Stimulated activated naive CD8-positive, alpha-beta T cell treated with anti-CD3 and anti-CD28 coated beads, Interleukin-15, amount 100 ng/mL, for 72 hours (primary cell): ENCODE measurements around the gene OSBPL8.
"Not testable (repeated sequence)": the region's sequence is repeated elsewhere in the genome, so short reads cannot be mapped to it uniquely, and the experiment has no call there.

Source experiments
- ATAC-seq: fragments of 150-1000 bp; cut with Tn5 transposase; 2 replicates; pipeline ENCODE4 v1.10.0; 2021; ENCODE audit warnings: mild to moderate bottlenecking, moderate library complexity
- DNase-seq, 2 donors: peaks; one replicate each; pipeline ENCODE4 v3.0.0; 2021 to 2022
- H3K27ac Mint-ChIP-seq, 2 donors: one replicate each; pipeline ENCODE4 v1.8.0; 2022; ENCODE audit warnings: mild to moderate bottlenecking in 2 of 2, mixed read lengths in 2 of 2, moderate library complexity in 2 of 2
- H3K27me3 Mint-ChIP-seq: one replicate; pipeline ENCODE4 v1.8.0; 2022; ENCODE audit warnings: mixed read lengths
- H3K4me1 Mint-ChIP-seq: one replicate; pipeline ENCODE4 v1.8.0; 2022; ENCODE audit warnings: mild to moderate bottlenecking, mixed read lengths
- H3K4me3 Mint-ChIP-seq, 2 donors: one replicate each; pipeline ENCODE4 v1.8.0; 2022; ENCODE audit warnings: mild to moderate bottlenecking in 2 of 2, mixed read lengths in 2 of 2, moderate library complexity in 1 of 2
- H3K9me3 Mint-ChIP-seq, 2 donors: one replicate each; pipeline ENCODE4 v1.8.0; 2022; ENCODE audit warnings: mixed read lengths in 2 of 2

Gene OSBPL8

DNA sequence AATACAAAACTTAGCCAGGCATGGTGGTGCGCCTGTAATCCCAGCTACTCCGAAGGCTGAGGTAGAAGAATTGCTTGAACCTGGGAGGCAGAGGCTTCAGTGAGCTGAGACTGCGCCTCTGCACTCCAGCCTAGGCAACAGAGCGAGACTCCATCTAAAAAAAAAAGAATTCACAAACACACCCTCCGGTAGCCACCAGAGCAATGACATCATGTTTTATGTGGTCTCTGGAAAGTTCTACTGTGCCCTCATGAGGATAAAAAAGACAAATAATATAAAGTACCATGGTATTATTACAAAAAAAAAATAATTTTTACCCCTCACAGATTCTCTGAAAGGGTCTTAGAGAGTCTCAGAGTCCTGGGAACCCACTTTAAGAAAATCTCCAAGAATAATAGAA, 81.5 kb downstream of the OSBPL8 start:
- ATAC-seq, result no peak
- Mint-ChIP-seq H3K9me3 (no peaks in the 10 kb centered on the region), H3K4me1 (peaks cover 9% of the 10 kb centered on the region), H3K27me3 (no peaks in the 10 kb centered on the region), H3K27ac (no peak overlapping the region), H3K4me3 (no peak overlapping the region)
- DNase-seq, result no peak

DNA sequence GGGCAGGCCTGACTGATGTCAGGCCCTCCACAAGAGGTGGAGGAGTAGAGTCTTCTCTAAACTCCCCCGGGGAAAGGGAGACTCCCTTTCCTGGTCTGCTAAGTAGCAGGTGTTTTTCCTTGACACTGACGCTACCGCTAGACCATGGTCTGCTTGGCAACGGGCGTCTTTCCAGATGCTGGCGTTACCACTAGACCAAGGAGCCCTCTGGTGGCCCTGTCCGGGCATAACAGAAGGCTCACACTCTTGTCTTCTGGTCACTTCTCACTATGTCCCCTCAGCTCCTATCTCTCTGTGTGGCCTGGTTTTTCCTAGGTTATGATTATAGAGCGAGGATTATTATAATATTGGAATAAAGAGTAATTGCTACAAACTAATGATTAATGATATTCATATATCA, 86.7 kb downstream of the OSBPL8 start:
- DNase-seq, result peak in 1 of 2 donors; percentile 13
- H3K4me3 Mint-ChIP-seq, H3K27me3 Mint-ChIP-seq, H3K9me3 Mint-ChIP-seq, H3K4me1 Mint-ChIP-seq, H3K27ac Mint-ChIP-seq, ATAC-seq: not testable (repeated sequence)

DNA sequence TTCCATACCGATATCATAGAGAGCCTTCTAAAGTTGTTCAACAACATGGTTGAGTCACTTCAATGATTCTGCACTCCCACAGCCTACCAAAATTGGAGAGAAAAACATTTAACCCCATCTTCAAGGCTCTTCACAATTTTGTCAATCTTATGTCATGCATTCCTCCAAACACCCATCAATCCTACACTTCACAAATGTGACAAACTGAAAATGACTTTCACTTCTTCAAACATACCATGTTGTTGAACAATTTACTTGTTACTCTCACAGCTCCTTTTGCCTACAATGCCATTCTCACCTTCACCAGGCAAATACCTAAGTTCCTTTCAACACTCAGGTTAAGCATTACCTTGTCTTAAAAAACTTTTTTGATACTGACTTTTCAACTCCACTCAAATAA, 88.0 kb downstream of the OSBPL8 start:
- no peak for DNase-seq
- H3K27me3 Mint-ChIP-seq, result no peaks in the 10 kb centered on the region
- H3K4me1 Mint-ChIP-seq, result peaks cover 10% of the 10 kb centered on the region
- H3K9me3 Mint-ChIP-seq, result no peaks in the 10 kb centered on the region
- no peak for ATAC-seq
- H3K27ac Mint-ChIP-seq, result no peak overlapping the region
- H3K4me3 Mint-ChIP-seq, result no peak overlapping the region

DNA sequence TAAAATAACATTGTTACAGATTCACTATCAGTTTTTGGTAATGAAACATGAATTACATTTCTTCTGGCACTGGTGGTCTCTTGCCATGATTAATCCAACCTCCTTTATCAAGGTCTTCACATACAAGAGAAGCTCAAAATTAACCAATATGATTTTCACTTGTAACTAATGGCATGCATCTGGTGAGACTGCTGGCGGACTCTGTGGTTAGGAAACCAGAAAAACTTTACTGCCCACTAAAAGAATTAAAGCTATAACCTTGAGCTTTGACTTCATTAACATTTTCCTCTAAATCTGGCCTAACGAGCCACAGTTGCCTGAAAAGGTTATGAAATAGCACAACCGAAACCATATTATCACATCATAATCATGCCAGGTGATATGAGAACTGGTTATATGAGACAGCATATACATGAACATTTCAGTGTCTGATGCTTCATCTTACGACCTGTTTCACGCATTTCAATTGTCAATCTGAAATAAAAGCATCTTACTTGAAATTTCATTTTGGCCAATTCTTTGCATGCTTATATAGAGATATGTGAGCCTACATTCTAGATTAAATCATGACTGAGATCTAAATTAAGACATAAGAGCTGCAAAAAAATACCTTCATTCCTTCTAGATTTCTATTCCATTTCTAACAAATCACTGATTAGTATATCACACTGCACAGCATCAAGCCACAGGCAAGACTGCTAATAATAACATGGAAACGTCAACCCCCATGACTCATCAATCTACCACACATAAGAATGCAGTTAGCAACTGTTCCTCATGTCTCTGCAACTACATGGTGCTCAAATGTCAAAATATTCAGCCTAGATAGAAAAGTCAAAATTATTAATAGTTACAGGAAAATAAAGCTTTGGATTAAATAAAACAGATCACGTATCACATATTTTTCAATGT, 89.3 kb downstream of the OSBPL8 start:
- DNase-seq, result no peak
- no peak overlapping the region for H3K4me3 Mint-ChIP-seq
- H3K4me1 Mint-ChIP-seq, result peaks cover 10% of the 10 kb centered on the region
- H3K27ac Mint-ChIP-seq, result no peak overlapping the region
- no peaks in the 10 kb centered on the region for H3K9me3 Mint-ChIP-seq
- peak; percentile 87 for ATAC-seq
- H3K27me3 Mint-ChIP-seq, result no peaks in the 10 kb centered on the region

DNA sequence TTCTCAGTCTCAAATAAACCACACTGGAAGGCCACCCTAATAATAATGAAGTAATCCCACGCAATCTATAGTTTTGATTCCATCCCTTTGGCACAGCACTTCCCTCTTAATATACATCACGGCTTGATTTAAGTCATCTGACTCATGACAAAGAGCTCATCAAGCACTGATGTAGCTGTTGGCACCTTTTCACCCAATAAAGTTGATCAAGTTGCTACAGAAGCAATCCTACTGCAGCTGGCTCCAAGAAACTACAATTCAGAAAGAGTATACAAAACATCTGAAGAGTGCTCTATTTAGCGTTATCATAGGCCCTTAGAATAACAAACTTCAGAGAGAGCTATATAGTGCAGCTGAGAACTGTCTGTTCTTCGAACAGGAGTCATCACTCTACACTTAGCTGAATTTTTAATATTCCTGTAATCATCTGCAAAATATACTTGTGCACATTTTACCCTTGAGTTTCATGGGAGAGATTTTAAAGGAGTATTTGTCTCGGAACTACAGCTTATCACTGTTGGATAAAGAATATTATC, 94.9 kb downstream of the OSBPL8 start:
- DNase-seq (no peak), ATAC-seq (no peak)
- Mint-ChIP-seq H3K27me3 (no peaks in the 10 kb centered on the region), H3K27ac (no peak overlapping the region), H3K9me3 (no peaks in the 10 kb centered on the region), H3K4me3 (no peak overlapping the region), H3K4me1 (peaks cover 25% of the 10 kb centered on the region)

DNA sequence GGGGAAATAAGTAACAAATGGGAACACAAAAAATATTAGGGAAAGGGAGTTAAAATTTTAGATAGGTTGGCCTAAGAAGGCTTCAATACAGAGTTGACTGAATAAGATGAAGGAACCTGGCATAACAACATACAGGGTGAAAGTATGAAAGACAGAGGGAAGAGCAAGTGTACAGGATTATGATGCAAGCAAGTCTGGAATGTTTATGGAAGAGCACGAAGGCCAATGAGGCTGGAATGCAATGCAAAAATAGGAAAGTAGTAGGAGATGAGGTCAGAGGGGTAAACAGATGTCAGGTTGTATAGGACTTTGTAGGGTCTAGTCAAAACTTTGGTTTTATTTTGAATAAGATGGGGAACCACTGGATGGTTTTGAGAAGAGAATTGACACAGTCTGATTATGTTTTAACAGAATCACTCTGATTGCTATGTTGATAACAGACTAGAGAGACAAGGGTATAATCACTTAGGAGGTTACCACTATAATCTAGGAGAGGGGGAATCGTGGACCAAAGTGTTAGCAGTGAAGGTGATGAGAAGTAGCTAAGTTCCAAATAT, 96.8 kb downstream of the OSBPL8 start:
- no peaks in the 10 kb centered on the region for H3K9me3 Mint-ChIP-seq
- DNase-seq, result no peak
- H3K27ac Mint-ChIP-seq, result peak overlapping the region in 1 of 2 donors; percentile 0
- H3K4me1 Mint-ChIP-seq, result peaks cover 25% of the 10 kb centered on the region
- ATAC-seq, result no peak
- H3K27me3 Mint-ChIP-seq, result no peaks in the 10 kb centered on the region
- no peak overlapping the region for H3K4me3 Mint-ChIP-seq

DNA sequence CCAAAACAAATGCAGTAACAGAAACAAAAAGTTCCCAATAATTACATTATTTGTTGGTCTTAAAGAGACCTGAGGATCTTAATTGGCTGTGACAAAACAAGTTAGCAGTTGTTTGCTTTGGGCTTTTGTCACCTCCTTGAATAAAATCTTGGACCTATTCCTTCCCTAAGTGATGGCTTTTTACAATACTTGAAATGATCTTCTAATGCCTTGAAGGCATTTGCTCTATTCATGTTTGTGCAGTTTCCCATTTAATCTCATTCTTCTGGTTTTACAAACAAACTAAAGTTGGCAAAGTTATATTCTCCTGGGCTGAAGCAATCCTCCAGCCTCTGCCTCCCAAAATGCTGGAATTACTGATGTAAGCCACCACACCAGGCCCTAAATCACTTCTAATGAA, 98.8 kb downstream of the OSBPL8 start:
- Mint-ChIP-seq H3K9me3 (no peaks in the 10 kb centered on the region), H3K4me1 (peaks cover 22% of the 10 kb centered on the region), H3K27me3 (no peaks in the 10 kb centered on the region)

DNA sequence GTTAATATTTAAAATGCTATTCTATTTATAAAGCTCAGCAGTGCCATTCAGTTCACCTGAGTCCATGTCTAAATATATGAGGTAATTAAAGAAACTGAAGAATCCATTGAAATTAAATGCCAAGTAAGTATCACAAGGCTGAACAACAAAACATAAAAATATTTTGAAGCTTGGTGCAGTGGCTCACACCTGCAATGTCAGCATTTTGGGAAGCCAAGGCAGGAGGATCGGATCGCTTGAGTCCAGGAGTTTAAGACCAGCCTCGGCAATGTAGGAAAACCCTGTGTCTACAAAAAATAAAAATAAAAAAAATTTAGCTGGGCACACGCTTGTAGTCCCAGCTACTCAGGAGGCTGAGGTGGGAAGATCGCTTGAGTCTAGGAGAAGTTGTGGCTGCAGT, 101.8 kb downstream of the OSBPL8 start:
- ATAC-seq (no peak), DNase-seq (no peak)
- no peak overlapping the region for H3K27ac Mint-ChIP-seq
- no peak overlapping the region for H3K4me3 Mint-ChIP-seq
- H3K4me1 Mint-ChIP-seq, result peaks cover 25% of the 10 kb centered on the region
- H3K27me3 Mint-ChIP-seq, result no peaks in the 10 kb centered on the region
- no peaks in the 10 kb centered on the region for H3K9me3 Mint-ChIP-seq

More for the DNA sequence above, 98.8 kb downstream of the OSBPL8 start:
- ATAC-seq (no peak), DNase-seq (no peak)
- Mint-ChIP-seq H3K27ac (peak overlapping the region in 1 of 2 donors; percentile 19), H3K4me3 (no peak overlapping the region)

DNA sequence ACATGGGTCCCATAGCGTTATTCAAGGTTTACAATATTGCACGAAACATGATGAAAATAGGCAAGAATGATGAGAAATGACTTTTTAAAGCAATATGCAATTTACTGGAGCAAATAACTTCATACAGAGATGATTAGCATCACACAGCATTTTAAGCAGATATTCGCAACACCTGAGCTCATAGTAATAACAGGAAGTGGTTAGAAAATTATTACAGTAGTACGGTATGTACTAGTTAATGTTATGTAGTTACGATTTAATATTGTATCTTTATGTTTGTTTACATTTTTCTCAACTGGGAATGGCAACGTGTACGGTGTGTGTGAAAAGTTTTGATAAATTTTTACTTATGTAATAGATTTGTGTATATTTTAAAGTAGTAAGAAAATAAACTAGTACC, 102.6 kb downstream of the OSBPL8 start:
- no peak overlapping the region for H3K4me3 Mint-ChIP-seq
- no peak for ATAC-seq
- H3K4me1 Mint-ChIP-seq, result peaks cover 21% of the 10 kb centered on the region
- H3K9me3 Mint-ChIP-seq, result no peaks in the 10 kb centered on the region
- no peak for DNase-seq
- no peaks in the 10 kb centered on the region for H3K27me3 Mint-ChIP-seq
- no peak overlapping the region for H3K27ac Mint-ChIP-seq

DNA sequence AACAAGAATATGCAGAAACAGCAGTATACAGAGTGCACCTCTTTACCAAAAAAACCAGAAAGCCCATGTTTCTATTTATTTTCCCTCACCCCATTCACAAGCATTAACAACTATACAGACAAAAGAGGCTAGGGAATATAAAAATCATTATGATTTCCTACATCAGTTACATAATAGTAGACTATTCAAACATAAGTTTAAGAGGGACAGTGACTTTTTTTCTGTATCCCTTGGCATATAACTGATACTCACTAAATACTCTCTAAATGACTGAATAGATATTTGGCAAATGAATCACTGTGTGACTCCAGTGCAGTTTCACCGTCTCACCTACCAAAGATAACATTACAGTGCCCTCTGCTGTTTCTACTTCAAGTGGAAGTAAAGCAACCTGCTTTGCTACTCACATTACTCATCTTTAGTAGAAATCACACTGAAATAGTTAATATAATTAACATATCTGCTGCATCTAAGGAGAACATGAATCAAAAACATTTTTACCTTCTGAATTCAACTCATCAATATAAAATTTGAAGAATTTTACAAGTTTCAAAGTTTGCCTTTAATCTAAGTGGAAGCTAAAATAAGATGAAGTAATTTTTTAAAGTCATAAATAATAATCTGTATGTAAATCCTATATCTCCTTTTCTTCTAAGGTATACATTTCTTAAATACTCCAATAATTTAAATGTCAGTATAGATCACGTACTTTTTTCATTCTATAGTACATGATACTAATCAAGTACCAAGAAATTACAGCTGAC, 103.8 kb downstream of the OSBPL8 start:
- ATAC-seq (peak; percentile 100), DNase-seq (peak; percentile 18 to 42)
- Mint-ChIP-seq H3K27me3 (no peaks in the 10 kb centered on the region), H3K27ac (no peak overlapping the region), H3K4me1 (peaks cover 14% of the 10 kb centered on the region), H3K9me3 (no peaks in the 10 kb centered on the region), H3K4me3 (no peak overlapping the region)

DNA sequence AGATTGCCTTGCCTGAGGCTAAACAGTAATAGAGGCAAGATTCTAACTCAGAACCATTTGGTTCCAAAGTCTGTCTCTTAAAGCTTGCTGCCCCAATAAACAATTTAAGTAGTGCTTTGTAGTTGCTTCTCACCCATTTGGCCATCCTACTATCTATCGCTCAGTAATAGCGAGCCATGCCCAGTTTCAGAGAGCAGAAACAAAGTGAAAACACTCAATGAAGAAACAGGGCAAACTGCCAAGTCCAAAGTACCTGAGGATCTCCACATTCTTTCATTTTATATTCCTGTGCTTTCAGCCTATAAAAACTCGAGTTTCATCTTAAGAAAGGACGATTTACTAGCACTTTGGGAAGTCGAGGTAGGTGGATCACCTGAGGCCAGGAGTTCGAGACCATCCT, 108.0 kb downstream of the OSBPL8 start:
- no peaks in the 10 kb centered on the region for H3K27me3 Mint-ChIP-seq
- H3K9me3 Mint-ChIP-seq, result no peaks in the 10 kb centered on the region
- no peak overlapping the region for H3K27ac Mint-ChIP-seq
- ATAC-seq (no peak), DNase-seq (no peak)
- H3K4me3 Mint-ChIP-seq, result no peak overlapping the region
- H3K4me1 Mint-ChIP-seq, result peaks cover 8% of the 10 kb centered on the region

DNA sequence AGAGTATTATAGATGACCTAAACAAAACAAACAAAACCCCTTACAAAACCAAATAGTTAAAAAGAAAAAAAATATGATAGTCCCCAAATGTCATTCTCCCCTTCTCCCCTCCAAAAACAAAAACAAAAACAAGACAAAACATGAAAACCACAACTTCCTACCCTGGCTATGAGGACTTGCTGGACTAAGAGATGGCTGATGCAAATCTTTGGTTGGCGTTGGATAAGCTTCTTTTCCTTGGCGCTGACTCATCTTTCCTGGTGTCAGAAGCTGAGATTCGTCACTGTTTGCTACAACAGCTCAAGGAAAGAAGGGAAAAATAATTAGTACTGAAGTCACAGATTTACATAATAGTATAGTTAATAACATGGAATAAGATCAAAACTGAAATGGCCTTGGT, 108.9 kb downstream of the OSBPL8 start:
- DNase-seq, result no peak
- no peaks in the 10 kb centered on the region for H3K27me3 Mint-ChIP-seq
- no peaks in the 10 kb centered on the region for H3K9me3 Mint-ChIP-seq
- H3K27ac Mint-ChIP-seq, result no peak overlapping the region
- no peak overlapping the region for H3K4me3 Mint-ChIP-seq
- H3K4me1 Mint-ChIP-seq, result peaks cover 11% of the 10 kb centered on the region
- ATAC-seq, result no peak

DNA sequence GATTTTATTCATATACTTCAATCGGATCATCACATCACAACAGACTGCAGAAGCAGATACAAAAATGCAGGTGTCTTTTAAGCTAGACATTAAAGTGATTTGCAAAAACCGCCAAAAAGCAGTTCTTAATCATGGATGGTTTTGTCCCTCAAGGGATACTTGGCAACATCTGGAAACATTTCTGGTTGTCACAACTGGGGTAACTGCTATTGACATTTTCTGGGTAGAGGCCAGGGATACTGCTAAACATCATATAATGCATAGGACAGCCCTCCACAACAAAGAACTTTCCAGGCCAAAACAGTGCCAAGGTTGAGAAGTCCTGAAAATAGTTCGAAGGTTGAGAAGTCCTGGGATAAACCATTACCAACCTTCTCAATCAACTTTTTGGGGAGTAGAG, 109.6 kb downstream of the OSBPL8 start:
- ATAC-seq, result no peak
- H3K27me3 Mint-ChIP-seq, result no peaks in the 10 kb centered on the region
- H3K9me3 Mint-ChIP-seq, result no peaks in the 10 kb centered on the region
- H3K4me1 Mint-ChIP-seq, result peaks cover 12% of the 10 kb centered on the region
- no peak overlapping the region for H3K27ac Mint-ChIP-seq
- no peak overlapping the region for H3K4me3 Mint-ChIP-seq
- DNase-seq, result no peak

DNA sequence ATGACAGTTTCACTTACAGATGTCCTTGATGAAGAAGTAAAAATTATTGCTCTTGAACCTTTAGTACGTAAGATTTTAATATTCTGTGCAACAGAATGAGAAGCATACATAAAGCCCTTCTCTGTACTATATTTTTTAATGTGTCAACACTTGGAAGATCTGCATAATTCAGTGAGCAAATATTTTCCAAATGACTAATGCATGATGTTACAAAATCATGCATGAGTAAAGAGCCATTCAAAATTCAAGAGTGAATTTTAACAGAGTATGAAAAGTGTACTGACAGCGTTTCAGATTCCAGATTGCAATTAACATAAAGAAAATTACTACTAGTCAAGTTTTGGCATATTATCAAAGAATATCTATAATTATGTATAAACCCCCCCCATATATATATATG, 110.0 kb downstream of the OSBPL8 start:
- no peak for DNase-seq
- no peaks in the 10 kb centered on the region for H3K9me3 Mint-ChIP-seq
- no peak overlapping the region for H3K27ac Mint-ChIP-seq
- H3K4me3 Mint-ChIP-seq, result no peak overlapping the region
- ATAC-seq, result no peak
- H3K4me1 Mint-ChIP-seq, result peaks cover 16% of the 10 kb centered on the region
- no peaks in the 10 kb centered on the region for H3K27me3 Mint-ChIP-seq

DNA sequence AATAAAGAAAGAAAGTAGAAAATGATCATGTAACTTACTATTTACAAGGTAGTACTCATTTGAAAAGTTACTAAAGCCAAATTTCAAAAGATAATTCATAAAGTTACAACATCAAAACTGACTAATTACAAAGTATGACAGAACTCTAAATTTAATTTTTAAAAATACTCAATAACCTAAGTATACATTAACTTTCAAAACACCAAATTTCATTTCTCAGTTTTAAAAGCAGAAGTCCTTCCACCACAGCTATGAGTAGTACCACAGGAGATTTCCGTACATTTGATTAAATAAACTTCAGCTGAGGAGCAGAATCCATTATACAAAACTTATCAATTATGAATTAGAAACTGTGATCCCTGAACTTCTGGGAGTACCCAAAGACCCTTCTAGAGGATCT, 110.6 kb downstream of the OSBPL8 start:
- no peak for ATAC-seq

DNA sequence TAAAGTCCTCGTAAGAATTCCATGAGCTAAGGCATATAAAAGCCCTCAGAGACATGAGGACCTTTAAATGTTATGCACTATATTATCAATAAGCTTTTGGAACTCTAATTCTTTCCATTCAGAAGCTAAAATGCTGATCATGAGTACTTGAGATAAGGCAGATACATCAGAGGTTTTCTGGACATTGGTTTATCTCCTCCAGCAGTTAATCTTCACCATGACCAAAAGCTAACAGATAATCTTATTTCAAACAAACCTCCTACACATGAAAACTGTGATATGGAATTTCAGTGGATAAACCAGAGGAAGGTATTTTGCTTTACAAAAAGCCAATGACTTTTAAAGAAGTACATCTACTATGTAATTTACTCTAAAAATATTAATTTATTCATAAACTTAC, 113.5 kb downstream of the OSBPL8 start:
- DNase-seq (no peak), ATAC-seq (no peak)
- no peak overlapping the region for H3K27ac Mint-ChIP-seq
- peaks cover 22% of the 10 kb centered on the region for H3K4me1 Mint-ChIP-seq
- H3K27me3 Mint-ChIP-seq, result no peaks in the 10 kb centered on the region
- no peak overlapping the region for H3K4me3 Mint-ChIP-seq
- H3K9me3 Mint-ChIP-seq, result no peaks in the 10 kb centered on the region

More for the DNA sequence above, 110.6 kb downstream of the OSBPL8 start:
- Mint-ChIP-seq H3K27me3 (no peaks in the 10 kb centered on the region), H3K27ac (no peak overlapping the region), H3K4me3 (no peak overlapping the region), H3K9me3 (no peaks in the 10 kb centered on the region), H3K4me1 (peaks cover 22% of the 10 kb centered on the region)
- no peak for DNase-seq
